ENCODE results near the gene SPTBN1.

GRCh38 chr2:54630858-54631497 is 174.9 kb downstream of the SPTBN1 start:
- no peak for TF ChIP-seq EZH2 (IDR thresholded peaks at IDR 0.05; ENCODE audit: insufficient read depth, poor library complexity, severe bottlenecking)
- no peak for TF ChIP-seq EZH2phosphoT487 (IDR thresholded peaks at IDR 0.05; ENCODE audit: insufficient read depth, low read depth)

Data from GM23248 (cell line).